DND-41 (cell line): ENCODE measurements around the gene PI16.

ENCODE experiments used
- EZH2 ChIP-seq: IDR thresholded peaks from 3 replicates; pipeline ENCODE4 v1.6.1; 2012; ENCODE audit warnings: borderline replicate concordance, low read depth, mild to moderate bottlenecking, moderate library complexity, low read length, inconsistent platforms; ENCODE audit not compliant: severe bottlenecking
- TF ChIP-seq, protein P1 (sequence below): IDR thresholded peaks from 2 replicates; pipeline ENCODE4 v1.5.1; 2012; ENCODE audit warnings: borderline replicate concordance, low read length, moderate library complexity, mild to moderate bottlenecking; ENCODE audit not compliant: poor library complexity, severe bottlenecking; ENCODE audit errors: extremely low read depth

DNA sequence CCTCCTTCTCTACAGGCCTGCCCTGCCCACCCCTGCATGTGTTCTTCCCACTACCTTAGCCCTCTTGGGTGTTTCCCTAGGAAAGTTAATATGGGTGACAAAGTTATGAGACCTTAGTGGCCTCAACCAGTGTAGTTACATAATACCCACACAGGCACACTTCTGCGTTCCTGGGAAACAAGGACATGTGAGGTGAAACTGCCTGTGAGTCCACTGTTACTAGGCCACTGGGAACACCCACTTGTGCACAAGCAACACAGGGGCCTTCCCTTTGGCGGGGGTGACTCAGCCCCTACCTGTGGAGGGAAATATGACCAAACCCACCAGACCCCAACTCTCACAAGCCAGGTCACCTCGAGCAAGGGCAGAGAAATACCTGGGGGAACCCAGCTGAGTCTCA is 12.8 kb downstream of the PI16 start:
- no peak for TF ChIP-seq EZH2
- TF ChIP-seq, protein P1, sequence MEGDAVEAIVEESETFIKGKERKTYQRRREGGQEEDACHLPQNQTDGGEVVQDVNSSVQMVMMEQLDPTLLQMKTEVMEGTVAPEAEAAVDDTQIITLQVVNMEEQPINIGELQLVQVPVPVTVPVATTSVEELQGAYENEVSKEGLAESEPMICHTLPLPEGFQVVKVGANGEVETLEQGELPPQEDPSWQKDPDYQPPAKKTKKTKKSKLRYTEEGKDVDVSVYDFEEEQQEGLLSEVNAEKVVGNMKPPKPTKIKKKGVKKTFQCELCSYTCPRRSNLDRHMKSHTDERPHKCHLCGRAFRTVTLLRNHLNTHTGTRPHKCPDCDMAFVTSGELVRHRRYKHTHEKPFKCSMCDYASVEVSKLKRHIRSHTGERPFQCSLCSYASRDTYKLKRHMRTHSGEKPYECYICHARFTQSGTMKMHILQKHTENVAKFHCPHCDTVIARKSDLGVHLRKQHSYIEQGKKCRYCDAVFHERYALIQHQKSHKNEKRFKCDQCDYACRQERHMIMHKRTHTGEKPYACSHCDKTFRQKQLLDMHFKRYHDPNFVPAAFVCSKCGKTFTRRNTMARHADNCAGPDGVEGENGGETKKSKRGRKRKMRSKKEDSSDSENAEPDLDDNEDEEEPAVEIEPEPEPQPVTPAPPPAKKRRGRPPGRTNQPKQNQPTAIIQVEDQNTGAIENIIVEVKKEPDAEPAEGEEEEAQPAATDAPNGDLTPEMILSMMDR = no peak
